Measurements from ENCODE around the gene IGF1R. TPM values are rescaled to one million over a fixed set of nuclear protein-coding genes. Genes with fewer than 3 reads are reported as not detected.
"Not testable (repeated sequence)": the region's sequence is repeated elsewhere in the genome, so short reads cannot be mapped to it uniquely, and the experiment has no call there.

The IGF1R gene
- total and polyA plus RNA-seq, 2 of the 13 experiments (the other 11 are each of a cell fraction or from before 2014, with no cell fraction given): 15.9 to 18.4 TPM

- no peak for TF ChIP-seq DBP (CRISPR knock-in tag; IDR thresholded peaks at IDR 0.05; ENCODE audit: not compliant biosample characterization)
- TF ChIP-seq ZNF747 (CRISPR knock-in tag; IDR thresholded peaks at IDR 0.05; ENCODE audit: borderline replicate concordance): no peak
- TF ChIP-seq ZNF44 (CRISPR knock-in tag; IDR thresholded peaks at IDR 0.05): no peak
- TF ChIP-seq PATZ1 (CRISPR knock-in tag; IDR thresholded peaks at IDR 0.05): peak; percentile 29; the same call in 1 of the 2 replicates
- TF ChIP-seq ZNF101 (CRISPR knock-in tag; IDR thresholded peaks at IDR 0.05; ENCODE audit: borderline replicate concordance, low read depth): no peak
These were observed 316.3 kb downstream of the IGF1R start (continued) for GRCh38 chr15:98964466-98965133.

GRCh38 chr15:98965134-98965491 lies 316.8 kb downstream of the IGF1R start:
- intact Hi-C loops (cut with micrococcal nuclease; ENCODE audit: unreplicated experiment); H3K9me3 ChIP-seq (ENCODE audit: low read length); BruUV-seq (replicated peaks); DNase-seq (ENCODE audit: low spot score); ATAC-seq; H3K79me2 ChIP-seq (ENCODE audit: insufficient read depth, low read length); H4K20me1 ChIP-seq (ENCODE audit: insufficient read depth, low read length); CTCF ChIA-PET (ENCODE audit: low intra/inter-chr PET ratio, low total read pairs); H2AFZ ChIP-seq (ENCODE audit: low read length); H3K4me2 ChIP-seq (ENCODE audit: low read depth, low read length); H3K4me3 ChIP-seq (replicated peaks in 1 of 3; ENCODE audit: insufficient read depth in 1 of 3, low read depth in 2 of 3, low read length in 3 of 3); H3K27ac ChIP-seq (ENCODE audit: extremely low read length, insufficient read depth, low read length); in situ Hi-C loops (cut with HindIII; ENCODE audit: extremely low pct_ligation_motif_present, low pct_unique_long_range_greater_than_20kb); H3K9ac ChIP-seq (ENCODE audit: insufficient read depth, low read depth, low read length); POLR2A ChIA-PET; FAIRE-seq: not testable (repeated sequence)
- 40% methylated on average over 4 of the region's 4 CpGs for whole genome bisulfite sequencing (ENCODE audit: low lambda C conversion rate)
- TF ChIP-seq REST (IDR thresholded peaks at IDR 0.05; ENCODE audit: borderline replicate concordance in 1 of 2, low read depth in 1 of 2, low read length in 2 of 2): peak in 1 of 2 experiments; percentile 55; a peak in 1 of 4 replicates
- TF ChIP-seq ZFX (CRISPR knock-in tag; IDR thresholded peaks at IDR 0.05; ENCODE audit: low read depth): 0 out of 2 replicates have a peak, but pooled peaks have one; percentile 15
- Histone ChIP-seq H3K4me1 (ENCODE audit: insufficient read depth, low read length) (peaks cover 22% of the 10 kb centered on the region), H3K27me3 (ENCODE audit: control insufficient read depth in 1 of 2, insufficient read depth in 2 of 2, low read length in 2 of 2) (peaks cover 3 to 16% of the 10 kb centered on the region in 2 experiments; a peak in 4 of 5 replicates), H3K36me3 (replicated peaks in 1 of 2; ENCODE audit: control insufficient read depth in 1 of 2, insufficient read depth in 2 of 2, low read length in 2 of 2) (peaks cover 9 to 24% of the 10 kb centered on the region in 2 experiments; a peak in 4 of 5 replicates)
